ENCODE measurements around the gene NFAM1. TPM values are rescaled to one million over a fixed set of nuclear protein-coding genes. Genes with fewer than 3 reads are reported as not detected.

Gene NFAM1
- total RNA-seq, 1 donor from 2014 or later, result not detected

GRCh38 chr22:42388130-42388797 is 43.9 kb downstream of the NFAM1 start:
- no peak overlapping the region for H3K4me3 Mint-ChIP-seq (ENCODE audit: unreplicated experiment)
- H3K9me3 Mint-ChIP-seq (ENCODE audit: unreplicated experiment), result no peaks in the 10 kb centered on the region
- no peak for TF ChIP-seq CTCF (IDR thresholded peaks at IDR 0.05)
- H3K4me1 Mint-ChIP-seq (ENCODE audit: unreplicated experiment), result no peaks in the 10 kb centered on the region
- DNase-seq (ENCODE audit: extremely low spot score, unreplicated experiment), result no peak
- H3K27me3 Mint-ChIP-seq (ENCODE audit: unreplicated experiment), result peaks cover 10% of the 10 kb centered on the region
- no peaks in the 10 kb centered on the region for H3K36me3 Mint-ChIP-seq (ENCODE audit: unreplicated experiment)
- no peak overlapping the region for H3K27ac Mint-ChIP-seq (ENCODE audit: unreplicated experiment)

- Mint-ChIP-seq H3K4me1 (ENCODE audit: unreplicated experiment) (no peaks in the 10 kb centered on the region), H3K9me3 (ENCODE audit: unreplicated experiment) (no peaks in the 10 kb centered on the region), H3K27me3 (ENCODE audit: unreplicated experiment) (peaks cover 10% of the 10 kb centered on the region), H3K27ac (ENCODE audit: unreplicated experiment) (no peak overlapping the region), H3K4me3 (ENCODE audit: unreplicated experiment) (no peak overlapping the region), H3K36me3 (ENCODE audit: unreplicated experiment) (no peaks in the 10 kb centered on the region)
- TF ChIP-seq CTCF (IDR thresholded peaks at IDR 0.05), result no peak
- no peak for DNase-seq (ENCODE audit: extremely low spot score, unreplicated experiment)
Observed at GRCh38 chr22:42387631-42388030, 44.6 kb downstream of the NFAM1 start.

DNA sequence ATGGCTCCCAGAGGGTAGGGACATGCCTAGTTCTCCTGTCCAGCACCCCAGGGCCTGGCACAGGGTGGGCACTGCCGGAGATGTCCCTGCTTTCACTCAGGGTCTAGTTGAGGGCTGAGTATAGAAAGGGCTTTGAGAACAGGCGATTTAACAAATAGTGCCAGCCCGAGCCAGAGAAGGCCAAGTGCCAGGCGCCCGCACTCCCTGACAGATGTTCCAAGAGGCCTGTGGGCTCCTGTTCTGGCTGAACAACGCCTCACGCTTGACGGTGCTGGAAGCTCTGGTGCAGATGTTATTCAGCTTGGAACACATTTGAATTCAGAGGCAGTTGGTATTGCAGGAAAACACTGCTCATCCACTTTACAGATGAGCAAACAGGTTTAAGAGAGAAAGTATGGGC is 46.5 kb downstream of the NFAM1 start:
- no peaks in the 10 kb centered on the region for H3K4me1 Mint-ChIP-seq (ENCODE audit: unreplicated experiment)
- H3K9me3 Mint-ChIP-seq (ENCODE audit: unreplicated experiment), result no peaks in the 10 kb centered on the region
- no peak for DNase-seq (ENCODE audit: extremely low spot score, unreplicated experiment)
- no peak for TF ChIP-seq CTCF (IDR thresholded peaks at IDR 0.05)
- no peak overlapping the region for H3K27ac Mint-ChIP-seq (ENCODE audit: unreplicated experiment)
- no peak overlapping the region for H3K4me3 Mint-ChIP-seq (ENCODE audit: unreplicated experiment)
- H3K36me3 Mint-ChIP-seq (ENCODE audit: unreplicated experiment), result no peaks in the 10 kb centered on the region
- H3K27me3 Mint-ChIP-seq (ENCODE audit: unreplicated experiment), result no peaks in the 10 kb centered on the region

DNA sequence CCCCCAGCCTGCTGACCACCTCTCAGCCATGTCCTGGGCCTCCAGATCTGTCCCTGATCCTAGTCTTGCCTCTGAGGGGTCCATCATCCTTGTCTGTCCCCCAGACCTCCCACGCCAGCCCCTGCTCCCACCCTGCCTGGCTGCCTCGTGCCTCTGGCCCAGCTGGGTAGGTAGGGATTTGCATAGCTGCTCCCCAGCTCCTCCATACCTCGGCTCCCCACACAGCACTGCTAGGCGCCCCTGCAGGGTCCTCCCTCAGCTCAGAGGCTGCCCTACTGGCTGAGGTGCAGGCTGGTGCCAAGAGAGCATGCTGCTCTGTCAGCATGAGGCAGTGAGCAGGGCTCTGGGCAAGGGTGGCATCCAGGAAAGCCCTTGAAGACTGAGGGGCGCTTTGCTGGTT is 47.7 kb downstream of the NFAM1 start:
- no peaks in the 10 kb centered on the region for H3K27me3 Mint-ChIP-seq (ENCODE audit: unreplicated experiment)
- H3K9me3 Mint-ChIP-seq (ENCODE audit: unreplicated experiment), result no peaks in the 10 kb centered on the region
- no peaks in the 10 kb centered on the region for H3K36me3 Mint-ChIP-seq (ENCODE audit: unreplicated experiment)
- H3K4me3 Mint-ChIP-seq (ENCODE audit: unreplicated experiment), result no peak overlapping the region
- no peak for TF ChIP-seq CTCF (IDR thresholded peaks at IDR 0.05)
- no peaks in the 10 kb centered on the region for H3K4me1 Mint-ChIP-seq (ENCODE audit: unreplicated experiment)
- no peak for DNase-seq (ENCODE audit: extremely low spot score, unreplicated experiment)
- no peak overlapping the region for H3K27ac Mint-ChIP-seq (ENCODE audit: unreplicated experiment)

DNA sequence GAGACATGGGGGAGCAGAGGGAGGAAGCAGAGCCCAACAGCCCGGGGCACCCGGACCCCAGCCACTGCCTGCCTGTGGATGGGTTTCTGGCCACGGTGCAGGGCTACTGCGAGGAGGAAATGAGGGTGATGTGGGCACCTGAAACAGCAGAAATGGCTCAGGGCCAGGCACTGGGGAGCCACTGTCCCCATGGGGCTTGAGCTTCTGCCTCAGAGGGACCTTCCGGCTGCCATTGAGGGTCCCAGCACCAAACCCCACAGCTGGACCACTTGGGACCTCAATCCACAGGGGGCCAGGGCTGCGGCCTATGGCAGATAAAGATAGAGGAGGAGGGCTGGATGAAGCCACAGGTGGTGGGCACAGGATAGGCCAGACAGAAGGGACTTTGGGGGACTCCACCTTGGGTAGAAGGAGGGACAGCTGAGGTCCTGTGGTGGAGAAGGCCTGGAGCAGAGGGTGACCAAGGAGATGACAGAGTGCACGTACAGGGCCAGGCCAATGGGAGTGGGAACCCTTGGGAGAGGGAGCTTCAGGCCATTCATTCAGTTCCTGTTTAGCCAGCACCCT is 48.3 kb downstream of the NFAM1 start:
- Mint-ChIP-seq H3K4me1 (ENCODE audit: unreplicated experiment) (no peaks in the 10 kb centered on the region), H3K36me3 (ENCODE audit: unreplicated experiment) (no peaks in the 10 kb centered on the region), H3K4me3 (ENCODE audit: unreplicated experiment) (no peak overlapping the region), H3K27me3 (ENCODE audit: unreplicated experiment) (no peaks in the 10 kb centered on the region), H3K9me3 (ENCODE audit: unreplicated experiment) (no peaks in the 10 kb centered on the region), H3K27ac (ENCODE audit: unreplicated experiment) (no peak overlapping the region)
- TF ChIP-seq CTCF (IDR thresholded peaks at IDR 0.05), result no peak
- DNase-seq (ENCODE audit: extremely low spot score, unreplicated experiment), result no peak
